Measurements from ENCODE around the gene XPC.

XPC gene

GRCh38 chr3:14132120-14132519, 46.3 kb downstream of the XPC start:
- no peak for TF ChIP-seq ZFX (IDR thresholded peaks at IDR 0.05)
- no peak for TF ChIP-seq CTCF (conservative IDR thresholded peaks at IDR 0.05)
- no peak overlapping the region for H3K27ac ChIP-seq

- TF ChIP-seq ZFX (IDR thresholded peaks at IDR 0.05) = no peak
- TF ChIP-seq CTCF (conservative IDR thresholded peaks at IDR 0.05) = no peak
- no peak overlapping the region for H3K27ac ChIP-seq
Observed at GRCh38 chr3:14131134-14131533, 47.3 kb downstream of the XPC start.

- H3K27ac ChIP-seq = no peak overlapping the region
- no peak for TF ChIP-seq ZFX (IDR thresholded peaks at IDR 0.05)
- TF ChIP-seq CTCF (conservative IDR thresholded peaks at IDR 0.05) = no peak
Observed at GRCh38 chr3:14130707-14131106, 47.7 kb downstream of the XPC start.

GRCh38 chr3:14130230-14130629, 48.2 kb downstream of the XPC start:
- TF ChIP-seq CTCF (conservative IDR thresholded peaks at IDR 0.05) = no peak
- no peak for TF ChIP-seq ZFX (IDR thresholded peaks at IDR 0.05)

GRCh38 chr3:14129296-14129695, 49.1 kb downstream of the XPC start:
- H3K27ac ChIP-seq = no peak overlapping the region
- TF ChIP-seq ZFX (IDR thresholded peaks at IDR 0.05) = no peak
- TF ChIP-seq CTCF (conservative IDR thresholded peaks at IDR 0.05) = no peak

More at GRCh38 chr3:14130230-14130629, 48.2 kb downstream of the XPC start:
- H3K27ac ChIP-seq = no peak overlapping the region

GRCh38 chr3:14128724-14129123, 49.7 kb downstream of the XPC start:
- H3K27ac ChIP-seq = no peak overlapping the region
- no peak for TF ChIP-seq ZFX (IDR thresholded peaks at IDR 0.05)
- TF ChIP-seq CTCF (conservative IDR thresholded peaks at IDR 0.05) = no peak

- TF ChIP-seq CTCF (conservative IDR thresholded peaks at IDR 0.05) (no peak), ZFX (IDR thresholded peaks at IDR 0.05) (no peak)
- H3K27ac ChIP-seq = no peak overlapping the region
Observed at GRCh38 chr3:14127516-14128161, 50.8 kb downstream of the XPC start.

All from C4-2B (cell line).